Smooth muscle cell (in vitro differentiated cells): ENCODE data around the gene RAP1GAP2. TPM values are rescaled to one million over a fixed set of nuclear protein-coding genes. Genes with fewer than 3 reads are reported as not detected.

ENCODE experiments used
- DNase-seq: peaks from one replicate; lab custom pipeline; 2025; ENCODE audit not compliant: unreplicated experiment; lab: John Stamatoyannopoulos, UW
- H2AFZ ChIP-seq: fragments of 200-600 bp; sonication (generic); 2 replicates; pipeline ENCODE4 v1.6.0; 2016; ENCODE audit warnings: antibody characterized with exemption, low read depth, mild to moderate bottlenecking
- H3F3A ChIP-seq: fragments of 200-600 bp; sonication (generic); 2 replicates; pipeline ENCODE4 v1.6.0; 2017; ENCODE audit warnings: antibody characterized with exemption, low read depth
- H3K27ac ChIP-seq: fragments of 200-600 bp; sonication (generic); 2 replicates; pipeline ENCODE4 v1.5.1; 2016; ENCODE audit warnings: low read depth, mild to moderate bottlenecking
- H3K27me3 ChIP-seq: fragments of 200-600 bp; sonication (generic); 2 replicates; pipeline ENCODE4 v1.6.1; 2016; ENCODE audit warnings: low read depth, mild to moderate bottlenecking
- H3K36me3 ChIP-seq: fragments of 200-600 bp; sonication (generic); 2 replicates; pipeline ENCODE4 v1.5.1; 2016; ENCODE audit warnings: low read depth
- H3K4me1 ChIP-seq: fragments of 200-600 bp; sonication (generic); 2 replicates; pipeline ENCODE4 v1.5.1; 2016; ENCODE audit warnings: low read depth
- H3K4me2 ChIP-seq: fragments of 200-600 bp; sonication (generic); 2 replicates; pipeline ENCODE4 v1.6.0; 2016; ENCODE audit warnings: mild to moderate bottlenecking
- H3K4me3 ChIP-seq: fragments of 200-600 bp; sonication (generic); 2 replicates; pipeline ENCODE4 v1.5.1; 2016; ENCODE audit warnings: mild to moderate bottlenecking
- H3K79me2 ChIP-seq: fragments of 200-600 bp; sonication (generic); 2 replicates; pipeline ENCODE4 v1.6.0; 2016; ENCODE audit warnings: low read depth, mild to moderate bottlenecking
- H3K9ac ChIP-seq: fragments of 200-600 bp; sonication (generic); 2 replicates; pipeline ENCODE4 v1.6.0; 2016; ENCODE audit warnings: low read depth
- H3K9me3 ChIP-seq: fragments of 200-600 bp; sonication (generic); replicated peaks from 2 replicates; pipeline ENCODE4 v1.5.1; 2016; ENCODE audit warnings: low read depth
- H4K20me1 ChIP-seq: fragments of 200-600 bp; sonication (generic); 2 replicates; pipeline ENCODE4 v1.6.0; 2016; ENCODE audit warnings: low read depth
- WGBS: methylation state at CpG from one replicate; pipeline ENCODE4 v1.1.7; 2016; ENCODE audit warnings: low lambda C conversion rate; 5-methylcytosine and 5-hydroxymethylcytosine counted together
- polyA plus RNA-seq: library from polyadenylated mRNA; unstranded; fragments of >200 nt; fragmentation: Nextera tagmentation; extraction: Ambion mirVana; gene quantifications from 2 replicates; pipeline ENCODE4 v1.2.1, GENCODE V29; 2016
- total RNA-seq: library from RNA; depleted of rRNA; stranded (reverse); fragments of >200 nt; gene quantifications from 2 replicates; pipeline ENCODE4 v1.2.3, GENCODE V29; 2014
- TF ChIP-seq, protein P1 (sequence below): fragments of 200-600 bp; sonication (generic); IDR thresholded peaks from 2 replicates; pipeline ENCODE4 v1.5.1; 2017; ENCODE audit warnings: borderline replicate concordance, mild to moderate bottlenecking, antibody characterized with exemption; ENCODE audit not compliant: insufficient read depth, poor library complexity, severe bottlenecking

Gene RAP1GAP2
- total and polyA plus RNA-seq, 2 experiments from 2014 or later = 0.31 to 0.99 TPM

DNA sequence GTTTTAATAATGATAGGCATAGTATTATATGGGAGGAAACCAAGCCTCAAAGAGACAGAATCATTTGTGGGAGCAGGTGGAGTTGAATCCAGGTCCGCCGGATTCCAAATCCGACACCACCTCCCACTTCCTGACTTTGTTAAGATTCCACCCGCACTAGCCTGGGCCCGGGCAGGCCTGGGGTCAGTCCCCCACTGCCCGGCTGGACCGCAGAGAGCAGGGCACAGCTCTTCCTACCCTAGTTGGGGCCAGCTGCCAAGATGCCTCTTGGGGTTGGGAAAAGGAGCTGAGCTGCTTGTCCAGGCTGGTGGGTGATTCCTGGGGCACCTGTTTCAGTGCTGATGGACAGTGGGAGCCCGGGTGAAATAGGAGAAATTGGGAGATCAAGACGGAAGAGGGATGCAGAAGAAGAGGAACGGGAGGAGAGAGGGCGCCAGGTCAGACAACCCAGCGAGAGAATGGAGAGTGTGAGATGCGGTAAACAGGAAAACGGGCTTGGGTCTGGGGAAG is 213.2 kb downstream of the RAP1GAP2 start:
- Histone ChIP-seq H3K4me3 (no peak overlapping the region), H3K36me3 (no peaks in the 10 kb centered on the region), H3K9me3 (no peaks in the 10 kb centered on the region), H3K4me2 (no peak overlapping the region), H4K20me1 (no peaks in the 10 kb centered on the region), H2AFZ (no peak overlapping the region), H3K27me3 (no peaks in the 10 kb centered on the region), H3F3A (no peaks in the 10 kb centered on the region), H3K79me2 (no peaks in the 10 kb centered on the region), H3K9ac (no peak overlapping the region), H3K27ac (no peak overlapping the region), H3K4me1 (no peaks in the 10 kb centered on the region)
- no peak for DNase-seq
- WGBS = 87% methylated on average over 14 of the region's 14 CpGs
- TF ChIP-seq, protein P1, sequence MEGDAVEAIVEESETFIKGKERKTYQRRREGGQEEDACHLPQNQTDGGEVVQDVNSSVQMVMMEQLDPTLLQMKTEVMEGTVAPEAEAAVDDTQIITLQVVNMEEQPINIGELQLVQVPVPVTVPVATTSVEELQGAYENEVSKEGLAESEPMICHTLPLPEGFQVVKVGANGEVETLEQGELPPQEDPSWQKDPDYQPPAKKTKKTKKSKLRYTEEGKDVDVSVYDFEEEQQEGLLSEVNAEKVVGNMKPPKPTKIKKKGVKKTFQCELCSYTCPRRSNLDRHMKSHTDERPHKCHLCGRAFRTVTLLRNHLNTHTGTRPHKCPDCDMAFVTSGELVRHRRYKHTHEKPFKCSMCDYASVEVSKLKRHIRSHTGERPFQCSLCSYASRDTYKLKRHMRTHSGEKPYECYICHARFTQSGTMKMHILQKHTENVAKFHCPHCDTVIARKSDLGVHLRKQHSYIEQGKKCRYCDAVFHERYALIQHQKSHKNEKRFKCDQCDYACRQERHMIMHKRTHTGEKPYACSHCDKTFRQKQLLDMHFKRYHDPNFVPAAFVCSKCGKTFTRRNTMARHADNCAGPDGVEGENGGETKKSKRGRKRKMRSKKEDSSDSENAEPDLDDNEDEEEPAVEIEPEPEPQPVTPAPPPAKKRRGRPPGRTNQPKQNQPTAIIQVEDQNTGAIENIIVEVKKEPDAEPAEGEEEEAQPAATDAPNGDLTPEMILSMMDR = no peak

GRCh38 chr17:3011891-3012290 is 215.7 kb downstream of the RAP1GAP2 start:
- no peaks in the 10 kb centered on the region for H3K4me1 ChIP-seq
- H3F3A ChIP-seq = no peaks in the 10 kb centered on the region
- H3K4me2 ChIP-seq = no peak overlapping the region
- no peaks in the 10 kb centered on the region for H3K79me2 ChIP-seq
- H3K9me3 ChIP-seq = no peaks in the 10 kb centered on the region
- H2AFZ ChIP-seq = no peak overlapping the region
- no peak overlapping the region for H3K9ac ChIP-seq
- no peak for DNase-seq
- no peak overlapping the region for H3K4me3 ChIP-seq
- TF ChIP-seq, protein P1 = no peak
- no peaks in the 10 kb centered on the region for H3K36me3 ChIP-seq
- no peak overlapping the region for H3K27ac ChIP-seq
- no peaks in the 10 kb centered on the region for H4K20me1 ChIP-seq
- WGBS = 96% methylated on average over 7 of the region's 7 CpGs
- H3K27me3 ChIP-seq = no peaks in the 10 kb centered on the region

DNA sequence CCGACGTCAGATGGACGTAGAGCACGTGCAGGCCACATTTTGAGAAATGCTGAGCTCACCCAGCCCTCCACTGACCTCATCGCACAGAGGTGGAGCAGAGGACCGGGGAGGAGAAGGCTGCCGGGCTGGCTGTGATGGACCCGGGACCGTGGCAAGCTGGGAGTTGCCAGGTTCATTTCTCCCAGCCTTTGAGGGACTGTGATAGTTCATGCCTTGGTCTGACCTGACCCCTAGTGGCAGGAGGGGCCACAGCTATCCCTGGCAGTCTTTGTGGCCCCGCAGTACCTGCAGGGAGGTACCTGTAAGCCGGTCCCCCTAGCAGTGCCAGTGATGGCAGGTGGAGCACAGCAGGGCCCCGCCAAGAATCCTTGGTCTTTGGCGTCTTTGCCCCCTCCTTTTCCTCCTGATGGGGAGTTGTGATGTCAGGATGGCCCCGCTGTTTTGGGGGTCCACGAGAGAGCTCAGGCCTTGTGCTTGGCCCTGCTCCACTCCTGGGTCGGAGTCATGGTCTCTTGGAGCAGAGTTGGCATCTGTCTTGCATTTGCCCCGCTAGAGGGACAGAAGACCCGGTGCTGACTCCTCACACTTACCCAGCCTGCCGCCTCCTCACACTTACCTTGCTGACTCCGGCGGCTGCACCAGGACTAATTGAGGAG is 216.8 kb downstream of the RAP1GAP2 start:
- no peaks in the 10 kb centered on the region for H4K20me1 ChIP-seq
- 71% methylated on average over 21 of the region's 21 CpGs for WGBS
- no peak overlapping the region for H3K4me2 ChIP-seq
- H2AFZ ChIP-seq = no peak overlapping the region
- H3K9me3 ChIP-seq = no peaks in the 10 kb centered on the region
- H3K4me3 ChIP-seq = no peak overlapping the region
- no peak overlapping the region for H3K9ac ChIP-seq
- no peaks in the 10 kb centered on the region for H3K4me1 ChIP-seq
- no peak overlapping the region for H3K27ac ChIP-seq
- no peak for DNase-seq
- TF ChIP-seq, protein P1 = peak; percentile 78
- H3F3A ChIP-seq = no peaks in the 10 kb centered on the region
- no peaks in the 10 kb centered on the region for H3K27me3 ChIP-seq
- H3K36me3 ChIP-seq = no peaks in the 10 kb centered on the region
- no peaks in the 10 kb centered on the region for H3K79me2 ChIP-seq

- no peak overlapping the region for H3K4me2 ChIP-seq
- H3F3A ChIP-seq = no peaks in the 10 kb centered on the region
- no peaks in the 10 kb centered on the region for H3K4me1 ChIP-seq
- H3K79me2 ChIP-seq = no peaks in the 10 kb centered on the region
- WGBS = 43% methylated on average over 7 of the region's 7 CpGs
- H3K4me3 ChIP-seq = no peak overlapping the region
- H3K9ac ChIP-seq = no peak overlapping the region
- H3K27ac ChIP-seq = no peak overlapping the region
- TF ChIP-seq, protein P1 = no peak
- H3K36me3 ChIP-seq = no peaks in the 10 kb centered on the region
- no peaks in the 10 kb centered on the region for H3K9me3 ChIP-seq
- no peaks in the 10 kb centered on the region for H3K27me3 ChIP-seq
- H4K20me1 ChIP-seq = no peaks in the 10 kb centered on the region
- no peak for DNase-seq
- H2AFZ ChIP-seq = no peak overlapping the region
Observed at GRCh38 chr17:3015890-3016289, 219.7 kb downstream of the RAP1GAP2 start.
